ENCODE results near the gene NOP56. TPM values are rescaled to one million over a fixed set of nuclear protein-coding genes. Genes with fewer than 3 reads are reported as not detected.

NOP56 gene
- total and polyA plus RNA-seq, 9 of the 15 experiments (the other 6 are each of a cell fraction or from before 2014, with no cell fraction given) = 295 to 697 (median 439) TPM

- no peak for TF ChIP-seq DEAF1 (CRISPR knock-in tag; IDR thresholded peaks at IDR 0.05)
- TF ChIP-seq ZNF24 (IDR thresholded peaks at IDR 0.05) = no peak
- no peak for TF ChIP-seq SAFB2 (IDR thresholded peaks at IDR 0.05; ENCODE audit: borderline replicate concordance, low read depth, low read length, severe bottlenecking)
- no peak for TF ChIP-seq NRF1 (conservative IDR thresholded peaks at IDR 0.05 in 1 of 2, IDR thresholded peaks at IDR 0.05 in 1 of 2)
- TF ChIP-seq NBN (IDR thresholded peaks at IDR 0.05; ENCODE audit: low read depth) = no peak
- no peak for TF ChIP-seq ZNF224 (CRISPR knock-in tag; IDR thresholded peaks at IDR 0.05)
- TF ChIP-seq CCAR2 (IDR thresholded peaks at IDR 0.05; ENCODE audit: low read depth, low read length) = no peak
- TF ChIP-seq ZHX1 (conservative IDR thresholded peaks at IDR 0.05; ENCODE audit: low read length) = no peak
- no peak for TF ChIP-seq REST (IDR thresholded peaks at IDR 0.05; ENCODE audit: borderline replicate concordance)
- TF ChIP-seq REST (CRISPR knock-in tag; IDR thresholded peaks at IDR 0.05; ENCODE audit: low read depth) = no peak
- no peak for TF ChIP-seq KDM1A (IDR thresholded peaks at IDR 0.05)
- TF ChIP-seq YBX1 (IDR thresholded peaks at IDR 0.05) = no peak
- no peak for TF ChIP-seq SMARCB1 (IDR thresholded peaks at IDR 0.05; ENCODE audit: insufficient read length, low read depth)
- TF ChIP-seq GTF2A2 (tag; IDR thresholded peaks at IDR 0.05) = no peak
- no peak for TF ChIP-seq ZNF263 (CRISPR knock-in tag; IDR thresholded peaks at IDR 0.05; ENCODE audit: borderline replicate concordance)
- TF ChIP-seq TBL1XR1 (IDR thresholded peaks at IDR 0.05; ENCODE audit: low read length in 2 of 2) = no peak
Measured at GRCh38 chr20:2658414-2659354, 6.3 kb downstream of the NOP56 start (continued).

All from K562 (cell line).